Measurements from ENCODE around the gene CLIP1.

- TF ChIP-seq REST (IDR thresholded peaks at IDR 0.05; ENCODE audit: low read depth) (no peak; the same call in 1 of the 2 replicates), MAX (IDR thresholded peaks at IDR 0.05) (no peak; the same call in 1 of the 2 replicates), CREB1 (IDR thresholded peaks at IDR 0.05; ENCODE audit: low read depth) (no peak), TCF12 (IDR thresholded peaks at IDR 0.05; ENCODE audit: low read depth) (no peak), YY1 (IDR thresholded peaks at IDR 0.05; ENCODE audit: low read depth) (peak; percentile 70), USF1 (IDR thresholded peaks at IDR 0.05) (0 out of 2 replicates have a peak, but pooled peaks have one; percentile 11), EP300 (IDR thresholded peaks at IDR 0.05; ENCODE audit: borderline replicate concordance) (no peak), RAD21 (IDR thresholded peaks at IDR 0.05; ENCODE audit: low read depth) (peak; percentile 45; the same call in 1 of the 2 replicates), CEBPB (IDR thresholded peaks at IDR 0.05) (no peak), TAF1 (IDR thresholded peaks at IDR 0.05; ENCODE audit: low read depth) (peak; percentile 37)
These were observed at the start of gene CLIP1 for GRCh38 chr12:122421821-122422729.
